AG09319 (cell line): ENCODE data around the gene HOXD4.

Experiments
- DNase-seq: peaks from one replicate; pipeline ENCODE4 v3.0.0-alpha.2; 2010; ENCODE audit warnings: low read depth; ENCODE audit errors: extremely low read depth
- TF ChIP-seq, protein P1 (sequence below): IDR thresholded peaks from 2 replicates; pipeline ENCODE4 v1.5.1; 2011; ENCODE audit warnings: low read depth, mild to moderate bottlenecking, inconsistent platforms, low read length, moderate library complexity

The HOXD4 gene

GRCh38 chr2:176110415-176111308 lies 40.7 kb upstream of the HOXD4 start:
- TF ChIP-seq, protein P1, sequence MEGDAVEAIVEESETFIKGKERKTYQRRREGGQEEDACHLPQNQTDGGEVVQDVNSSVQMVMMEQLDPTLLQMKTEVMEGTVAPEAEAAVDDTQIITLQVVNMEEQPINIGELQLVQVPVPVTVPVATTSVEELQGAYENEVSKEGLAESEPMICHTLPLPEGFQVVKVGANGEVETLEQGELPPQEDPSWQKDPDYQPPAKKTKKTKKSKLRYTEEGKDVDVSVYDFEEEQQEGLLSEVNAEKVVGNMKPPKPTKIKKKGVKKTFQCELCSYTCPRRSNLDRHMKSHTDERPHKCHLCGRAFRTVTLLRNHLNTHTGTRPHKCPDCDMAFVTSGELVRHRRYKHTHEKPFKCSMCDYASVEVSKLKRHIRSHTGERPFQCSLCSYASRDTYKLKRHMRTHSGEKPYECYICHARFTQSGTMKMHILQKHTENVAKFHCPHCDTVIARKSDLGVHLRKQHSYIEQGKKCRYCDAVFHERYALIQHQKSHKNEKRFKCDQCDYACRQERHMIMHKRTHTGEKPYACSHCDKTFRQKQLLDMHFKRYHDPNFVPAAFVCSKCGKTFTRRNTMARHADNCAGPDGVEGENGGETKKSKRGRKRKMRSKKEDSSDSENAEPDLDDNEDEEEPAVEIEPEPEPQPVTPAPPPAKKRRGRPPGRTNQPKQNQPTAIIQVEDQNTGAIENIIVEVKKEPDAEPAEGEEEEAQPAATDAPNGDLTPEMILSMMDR: no peak
- no peak for DNase-seq

DNA sequence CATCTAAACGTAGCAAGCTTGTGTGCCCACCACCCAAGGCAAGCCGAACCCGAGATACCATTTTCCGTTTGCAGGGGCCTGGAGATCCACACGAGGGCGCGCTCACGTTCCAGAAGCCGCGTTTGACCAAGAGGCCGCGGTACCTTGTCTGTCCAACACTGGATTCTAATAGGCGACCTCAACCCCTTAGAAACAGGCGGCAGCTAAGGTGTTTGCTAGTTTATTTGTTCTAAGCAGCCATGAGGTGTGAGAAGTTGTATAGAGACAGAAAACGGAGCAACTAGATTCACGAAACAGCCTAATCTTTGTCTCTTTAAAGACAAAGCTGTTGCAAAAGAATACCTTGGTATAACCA lies 40.1 kb upstream of the HOXD4 start:
- TF ChIP-seq, protein P1: peak; percentile 54
- no peak for DNase-seq

GRCh38 chr2:176111846-176112374 lies 39.4 kb upstream of the HOXD4 start:
- TF ChIP-seq, protein P1: no peak
- DNase-seq: no peak

GRCh38 chr2:176112375-176113302 lies 38.7 kb upstream of the HOXD4 start:
- DNase-seq: no peak

DNA sequence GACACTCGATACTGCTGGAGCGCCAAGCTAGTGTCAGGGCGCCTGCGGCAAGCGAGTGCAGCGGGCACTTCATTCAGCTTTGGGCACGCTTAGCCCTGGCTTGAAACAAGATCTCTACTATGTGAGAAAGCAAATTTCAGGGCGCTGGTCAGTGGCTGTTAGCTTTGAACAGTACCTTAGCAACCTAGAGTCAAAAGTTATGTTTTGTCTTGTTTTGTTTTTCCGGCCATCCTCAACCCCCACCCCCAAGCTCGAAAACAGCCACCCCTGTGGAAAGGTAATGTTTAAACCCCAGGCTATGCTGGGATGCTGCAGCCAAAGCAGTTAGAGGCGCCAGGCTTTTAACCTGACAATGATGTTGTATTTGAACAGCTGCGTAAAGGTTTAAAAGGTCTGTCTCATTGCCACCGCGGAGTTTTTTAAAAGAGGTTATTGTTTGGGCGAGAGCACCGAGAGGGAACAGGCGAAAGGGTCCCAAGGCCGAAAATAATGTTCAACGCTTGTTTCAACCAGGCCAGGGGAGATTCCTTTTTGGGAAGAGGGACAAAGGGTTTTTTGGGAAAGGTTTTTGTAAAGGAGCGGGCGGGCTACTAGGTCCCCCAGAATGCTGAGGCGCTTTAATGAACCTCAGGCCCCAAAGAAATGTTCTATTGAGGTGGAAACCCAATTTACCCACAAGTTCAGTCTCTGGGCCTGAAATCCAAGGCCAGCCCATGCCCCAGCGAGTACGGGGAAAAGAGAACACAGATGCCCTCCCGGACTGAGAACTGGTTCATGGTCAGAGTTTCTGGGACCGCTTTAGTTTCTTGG lies 37.0 kb upstream of the HOXD4 start:
- no peak for DNase-seq
- TF ChIP-seq, protein P1: no peak

More at GRCh38 chr2:176112375-176113302, 38.7 kb upstream of the HOXD4 start:
- TF ChIP-seq, protein P1: no peak

- no peak for DNase-seq
- TF ChIP-seq, protein P1: no peak
Measured at GRCh38 chr2:176114930-176115625, 36.3 kb upstream of the HOXD4 start.
